Uterus (tissue), 2 donors: ENCODE data around the gene P3H2.

Source experiments
- POLR2A ChIP-seq, 2 donors: fragments of 450-650 bp; IDR thresholded peaks; one replicate each; pipeline ENCODE4 v1.6.1; 2016; ENCODE audit warnings: antibody characterized with exemption in 2 of 2, mild to moderate bottlenecking in 1 of 2, moderate library complexity in 1 of 2
- TF ChIP-seq, protein P1 (sequence below), 4 experiments: fragments of 200-600 bp in 2 of 4; fragments of 450-650 bp in 2 of 4; sonication (generic) in 2 of 4; IDR thresholded peaks; one replicate each; pipeline ENCODE4 v1.5.1; 2016 to 2019; ENCODE audit warnings: antibody characterized with exemption in 4 of 4, mild to moderate bottlenecking in 2 of 4, moderate library complexity in 1 of 4

GRCh38 chr3:189985948-189986347 is 134.7 kb downstream of the P3H2 start:
- TF ChIP-seq, protein P1, sequence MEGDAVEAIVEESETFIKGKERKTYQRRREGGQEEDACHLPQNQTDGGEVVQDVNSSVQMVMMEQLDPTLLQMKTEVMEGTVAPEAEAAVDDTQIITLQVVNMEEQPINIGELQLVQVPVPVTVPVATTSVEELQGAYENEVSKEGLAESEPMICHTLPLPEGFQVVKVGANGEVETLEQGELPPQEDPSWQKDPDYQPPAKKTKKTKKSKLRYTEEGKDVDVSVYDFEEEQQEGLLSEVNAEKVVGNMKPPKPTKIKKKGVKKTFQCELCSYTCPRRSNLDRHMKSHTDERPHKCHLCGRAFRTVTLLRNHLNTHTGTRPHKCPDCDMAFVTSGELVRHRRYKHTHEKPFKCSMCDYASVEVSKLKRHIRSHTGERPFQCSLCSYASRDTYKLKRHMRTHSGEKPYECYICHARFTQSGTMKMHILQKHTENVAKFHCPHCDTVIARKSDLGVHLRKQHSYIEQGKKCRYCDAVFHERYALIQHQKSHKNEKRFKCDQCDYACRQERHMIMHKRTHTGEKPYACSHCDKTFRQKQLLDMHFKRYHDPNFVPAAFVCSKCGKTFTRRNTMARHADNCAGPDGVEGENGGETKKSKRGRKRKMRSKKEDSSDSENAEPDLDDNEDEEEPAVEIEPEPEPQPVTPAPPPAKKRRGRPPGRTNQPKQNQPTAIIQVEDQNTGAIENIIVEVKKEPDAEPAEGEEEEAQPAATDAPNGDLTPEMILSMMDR (IDR thresholded peaks at IDR 0.05): no peak
- no peak for TF ChIP-seq POLR2A (IDR thresholded peaks at IDR 0.05)
